ENCODE data around the gene CDH4.

DNA sequence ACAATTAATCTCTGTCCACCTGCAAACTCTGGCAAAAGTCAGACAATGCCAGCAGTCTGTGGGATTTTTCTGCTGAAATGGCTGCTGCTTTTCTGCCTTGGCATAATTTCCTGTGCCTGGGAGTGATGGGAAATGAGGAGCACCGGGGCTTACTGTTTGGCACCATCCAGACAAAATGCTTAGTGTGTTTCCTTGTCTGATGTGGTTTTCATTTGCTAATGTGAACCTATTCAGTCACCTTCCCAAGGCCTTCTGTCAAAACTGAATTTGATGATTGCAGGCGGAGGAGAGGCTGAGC is 56.4 kb downstream of the CDH4 start:
- TF ChIP-seq POLR2A (IDR thresholded peaks at IDR 0.05; ENCODE audit: low read length) = no peak
- TF ChIP-seq GATA1 (IDR thresholded peaks at IDR 0.05; ENCODE audit: low read depth, low read length) = no peak
